Pancreas (tissue), 10 donors: Measurements from ENCODE around the gene HDAC4. TPM values are rescaled to one million over a fixed set of nuclear protein-coding genes. Genes with fewer than 3 reads are reported as not detected.
A peak's percentile ranks its signal among the peaks of the same experiment; 100 is the strongest.

Experiments used
- ATAC-seq, 4 donors: fragments of 200-7000 bp; cut with Tn5 transposase; one replicate each; pipeline versions ENCODE4 v1.8.0 to v1.9.1; 2020; ENCODE audit warnings: mild to moderate bottlenecking in 4 of 4, moderate library complexity in 4 of 4
- DNase-seq, 6 donors: peaks; one replicate each; pipeline ENCODE4 v3.0.0-alpha.2; 2020
- FAIRE-seq: peaks from 2 replicates; lab custom pipeline; 2012; peaks lifted over from hg19 to GRCh38; lab: Jason Lieb, UNC
- H3K27ac ChIP-seq, 4 donors: fragments of 200-600 bp; sonication (generic); 1 replicate in 3 of 4; 2 replicates in 1 of 4; pipeline versions ENCODE4 v1.5.0 to v1.8.0; 2020
- H3K27me3 ChIP-seq, 4 donors: fragments of 200-600 bp; one replicate each; pipeline ENCODE4 v1.8.0; 2021
- H3K36me3 ChIP-seq, 3 donors: fragments of 200-600 bp; sonication (generic) in 1 of 3; one replicate each; pipeline versions ENCODE4 v1.5.0 to v1.8.0; 2020 to 2021
- H3K4me1 ChIP-seq, 3 donors: fragments of 200-600 bp; one replicate each; pipeline ENCODE4 v1.8.0; 2021
- H3K4me3 ChIP-seq, 4 donors: fragments of 200-600 bp; sonication (generic) in 2 of 4; one replicate each; pipeline versions ENCODE4 v1.5.0 to v1.8.0; 2020 to 2021
- H3K9me3 ChIP-seq, 4 donors: fragments of 200-600 bp; one replicate each; pipeline ENCODE4 v1.8.0; 2021
- CTCF ChIP-seq, 4 donors: fragments of 200-600 bp; sonication (generic) in 3 of 4; IDR thresholded peaks; one replicate each; pipeline versions ENCODE4 v1.5.0 to v1.8.0; 2021; ENCODE audit warnings: antibody characterized with exemption in 4 of 4
- WGBS, 2 donors: extraction: QIAGEN DNeasy Blood & Tissue Kit; methylation state at CpG; one replicate each; pipeline ENCODE4 v1.1.7; 2013; 5-methylcytosine and 5-hydroxymethylcytosine counted together
- intact Hi-C, 3 donors: fragments of 100-400 bp; cut with DNase I; formaldehyde crosslinking; loops; one replicate each; pipeline versions ENCODE4 v1.11.1 to v1.14.2; 2022
- polyA plus RNA-seq, 2 donors: library from polyadenylated mRNA; stranded (reverse); fragments of 200-250 nt; gene quantifications; one replicate each; pipeline ENCODE4 v1.2.3, GENCODE V29; 2013
- total RNA-seq, 6 donors: library from RNA; stranded (reverse); fragmentation: NEBNext Ultra II Directional in 4 of 6; extraction: Animal tissue kit (Norgen Biotek cat#: 25700) in 4 of 6; gene quantifications; one replicate each; pipeline versions ENCODE4 v1.2.1 to v1.2.4, GENCODE V29; 2021 to 2023
- donor health status: healthy with polysubstance abuse.
- donor health status: DM: no; HTN: no; CAD: no; lungs with moderate emphysema.
- donor health status: DM: no; HTN: no; CAD: no.
- donor health status: control.
- donor health status: control.
- donor health status: Bipolar disorder and iron deficiency.
- donor health status: DM: yes; HTN: yes; CAD: no.
- donor health status: DM: no; HTN: no; CAD: no.
- donor health status: DM: no; HTN: no; CAD: no.
- donor health status: DM: yes; HTN: yes; CAD: no.

The HDAC4 gene
- total and polyA plus RNA-seq, 8 donors = 8.2 to 31.8 (median 16.6) TPM

DNA sequence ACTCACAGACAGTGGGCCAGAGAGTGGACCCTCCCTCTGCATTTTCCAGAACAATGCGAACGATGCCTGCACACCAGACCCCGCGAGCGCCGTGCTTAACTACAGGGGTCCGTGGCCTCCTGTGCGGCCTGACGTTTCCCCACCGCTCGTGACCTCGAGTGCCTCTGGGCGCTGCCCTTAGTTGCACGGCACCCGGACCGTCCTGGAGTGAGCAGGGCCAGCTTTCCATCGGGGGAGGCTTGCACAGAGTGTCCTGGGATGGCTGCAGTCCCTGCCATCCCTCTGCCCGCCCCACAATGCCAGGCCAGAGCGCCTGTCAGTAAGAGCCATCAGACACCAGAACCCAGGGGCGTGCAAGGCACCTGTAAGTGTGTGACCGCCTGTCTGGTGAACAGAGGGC lies 335.9 kb downstream of the HDAC4 start:
- FAIRE-seq (no peak), DNase-seq (peak in 1 of 6 donors; percentile 48), ATAC-seq (no peak)
- Histone ChIP-seq H3K36me3 (peaks cover 0 to 23% (median 5%) of the 10 kb centered on the region in 3 donors), H3K27ac (no peak overlapping the region), H3K27me3 (no peaks in the 10 kb centered on the region), H3K4me1 (no peaks in the 10 kb centered on the region), H3K4me3 (no peak overlapping the region), H3K9me3 (no peaks in the 10 kb centered on the region)
- WGBS, 2 donors = 94 to 95% methylated on average over 21 of the region's 21 CpGs
- intact Hi-C loops = no loop called here
- TF ChIP-seq CTCF (IDR thresholded peaks at IDR 0.05) = no peak

DNA sequence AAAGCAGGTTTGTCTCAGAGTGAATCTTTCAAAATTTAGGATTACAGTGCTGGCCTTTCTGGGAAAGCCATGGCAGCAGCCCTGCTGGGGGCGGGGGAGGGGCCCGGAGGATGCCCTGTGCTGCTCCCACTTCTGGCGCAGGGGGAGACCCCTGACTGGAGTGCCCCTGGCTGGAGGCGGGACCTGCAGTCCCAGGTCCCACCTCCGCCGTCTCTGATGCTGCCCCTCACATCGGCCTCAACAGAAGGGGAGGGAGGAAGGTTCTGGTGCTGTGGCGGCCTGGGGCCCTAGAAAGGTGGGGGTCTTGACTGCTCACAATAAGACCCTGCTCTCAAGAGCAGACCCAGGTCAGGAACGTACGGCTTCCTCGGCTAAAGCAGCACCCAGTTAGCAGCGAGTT lies 336.6 kb downstream of the HDAC4 start:
- no peak for TF ChIP-seq CTCF (IDR thresholded peaks at IDR 0.05)
- no peaks in the 10 kb centered on the region for H3K4me1 ChIP-seq
- WGBS, 2 donors = 94 to 95% methylated on average over 12 of the region's 12 CpGs
- H3K36me3 ChIP-seq = peaks cover 0 to 23% (median 5%) of the 10 kb centered on the region in 3 donors
- ATAC-seq (no peak), DNase-seq (peak in 1 of 6 donors; percentile 42), FAIRE-seq (no peak)
- intact Hi-C loops = no loop called here
- no peak overlapping the region for H3K4me3 ChIP-seq
- no peak overlapping the region for H3K27ac ChIP-seq
- H3K27me3 ChIP-seq = no peaks in the 10 kb centered on the region
- no peaks in the 10 kb centered on the region for H3K9me3 ChIP-seq

GRCh38 chr2:239062743-239063142 lies 338.1 kb downstream of the HDAC4 start:
- no peaks in the 10 kb centered on the region for H3K27me3 ChIP-seq
- no peak for FAIRE-seq
- no peaks in the 10 kb centered on the region for H3K9me3 ChIP-seq
- ATAC-seq = no peak
- no peak for TF ChIP-seq CTCF (IDR thresholded peaks at IDR 0.05)
- intact Hi-C loops = no loop called here
- peaks cover 0 to 23% (median 2%) of the 10 kb centered on the region in 3 donors for H3K36me3 ChIP-seq
- no peak overlapping the region for H3K4me3 ChIP-seq
- no peak overlapping the region for H3K27ac ChIP-seq
- WGBS, 2 donors = 93 to 98% methylated on average over 14 of the region's 14 CpGs
- DNase-seq = peak in 1 of 6 donors; percentile 45
- no peaks in the 10 kb centered on the region for H3K4me1 ChIP-seq

- ATAC-seq = no peak
- no peaks in the 10 kb centered on the region for H3K27me3 ChIP-seq
- intact Hi-C loops = no loop called here
- H3K27ac ChIP-seq = no peak overlapping the region
- no peak overlapping the region for H3K4me3 ChIP-seq
- H3K9me3 ChIP-seq = no peaks in the 10 kb centered on the region
- H3K4me1 ChIP-seq = no peaks in the 10 kb centered on the region
- FAIRE-seq = no peak
- DNase-seq = peak in 1 of 6 donors; percentile 28
- 89 to 93% methylated on average over 30 of the region's 30 CpGs for WGBS, 2 donors
- no peak for TF ChIP-seq CTCF (IDR thresholded peaks at IDR 0.05)
- H3K36me3 ChIP-seq = peaks cover 0 to 16% (median 0%) of the 10 kb centered on the region in 3 donors
Measured at GRCh38 chr2:239061824-239062570, 338.8 kb downstream of the HDAC4 start.

GRCh38 chr2:239061121-239061666 lies 339.6 kb downstream of the HDAC4 start:
- WGBS, 2 donors = 95 to 97% methylated on average over 12 of the region's 12 CpGs
- Histone ChIP-seq H3K27ac (no peak overlapping the region), H3K4me1 (no peaks in the 10 kb centered on the region), H3K4me3 (no peak overlapping the region), H3K9me3 (no peaks in the 10 kb centered on the region), H3K36me3 (peaks cover 0 to 8% (median 0%) of the 10 kb centered on the region in 3 donors), H3K27me3 (no peaks in the 10 kb centered on the region)
- intact Hi-C loops = no loop called here
- DNase-seq (peak in 1 of 6 donors; percentile 9), FAIRE-seq (no peak), ATAC-seq (peak in 1 of 4 donors; percentile 21)
- TF ChIP-seq CTCF (IDR thresholded peaks at IDR 0.05) = no peak
